Measurements from ENCODE around the gene TMEM270. TPM values are rescaled to one million over a fixed set of nuclear protein-coding genes. Genes with fewer than 3 reads are reported as not detected.
A peak's percentile ranks its signal among the peaks of the same experiment; 100 is the strongest.

TMEM270 gene
- total RNA-seq, 1 donor from 2014 or later = not detected

- no peaks in the 10 kb centered on the region for H3K9me3 Mint-ChIP-seq
- TF ChIP-seq CTCF (conservative IDR thresholded peaks at IDR 0.05) = no peak
- no peak overlapping the region for H3K27ac Mint-ChIP-seq (ENCODE audit: unreplicated experiment)
Observed at GRCh38 chr7:73885433-73885974, 24.5 kb downstream of the TMEM270 start.

GRCh38 chr7:73885975-73886798 is 25.2 kb downstream of the TMEM270 start:
- Mint-ChIP-seq H3K27ac (ENCODE audit: unreplicated experiment) (peak overlapping the region; percentile 57), H3K9me3 (no peaks in the 10 kb centered on the region), H3K4me3 (no peak overlapping the region), H3K27me3 (ENCODE audit: low read depth) (no peaks in the 10 kb centered on the region), H3K36me3 (ENCODE audit: low read depth) (no peaks in the 10 kb centered on the region), H3K4me1 (peaks cover 13% of the 10 kb centered on the region)
- no peak for DNase-seq (ENCODE audit: low read depth, low spot score)
- no peak for TF ChIP-seq CTCF (conservative IDR thresholded peaks at IDR 0.05)

More at GRCh38 chr7:73885433-73885974, 24.5 kb downstream of the TMEM270 start:
- no peak overlapping the region for H3K4me3 Mint-ChIP-seq
- peaks cover 1% of the 10 kb centered on the region for H3K27me3 Mint-ChIP-seq (ENCODE audit: low read depth)
- DNase-seq (ENCODE audit: low read depth, low spot score) = no peak
- no peaks in the 10 kb centered on the region for H3K36me3 Mint-ChIP-seq (ENCODE audit: low read depth)
- H3K4me1 Mint-ChIP-seq = peaks cover 14% of the 10 kb centered on the region

- H3K4me3 Mint-ChIP-seq = no peak overlapping the region
- TF ChIP-seq CTCF (conservative IDR thresholded peaks at IDR 0.05) = no peak
- no peaks in the 10 kb centered on the region for H3K27me3 Mint-ChIP-seq (ENCODE audit: low read depth)
- H3K27ac Mint-ChIP-seq (ENCODE audit: unreplicated experiment) = no peak overlapping the region
- no peak for DNase-seq (ENCODE audit: low read depth, low spot score)
- no peaks in the 10 kb centered on the region for H3K9me3 Mint-ChIP-seq
- no peaks in the 10 kb centered on the region for H3K36me3 Mint-ChIP-seq (ENCODE audit: low read depth)
- peaks cover 13% of the 10 kb centered on the region for H3K4me1 Mint-ChIP-seq
Observed at GRCh38 chr7:73887762-73888161, 26.8 kb downstream of the TMEM270 start.

GRCh38 chr7:73888959-73889358 is 28.0 kb downstream of the TMEM270 start:
- H3K4me3 Mint-ChIP-seq = no peak overlapping the region
- TF ChIP-seq CTCF (conservative IDR thresholded peaks at IDR 0.05) = no peak
- H3K36me3 Mint-ChIP-seq (ENCODE audit: low read depth) = no peaks in the 10 kb centered on the region
- no peak overlapping the region for H3K27ac Mint-ChIP-seq (ENCODE audit: unreplicated experiment)
- DNase-seq (ENCODE audit: low read depth, low spot score) = no peak
- H3K27me3 Mint-ChIP-seq (ENCODE audit: low read depth) = no peaks in the 10 kb centered on the region
- H3K4me1 Mint-ChIP-seq = peaks cover 13% of the 10 kb centered on the region
- H3K9me3 Mint-ChIP-seq = no peaks in the 10 kb centered on the region

- Mint-ChIP-seq H3K36me3 (ENCODE audit: low read depth) (no peaks in the 10 kb centered on the region), H3K4me3 (no peak overlapping the region), H3K4me1 (peaks cover 25% of the 10 kb centered on the region), H3K27ac (ENCODE audit: unreplicated experiment) (no peak overlapping the region), H3K27me3 (ENCODE audit: low read depth) (no peaks in the 10 kb centered on the region), H3K9me3 (no peaks in the 10 kb centered on the region)
- no peak for TF ChIP-seq CTCF (conservative IDR thresholded peaks at IDR 0.05)
- no peak for DNase-seq (ENCODE audit: low read depth, low spot score)
Observed at GRCh38 chr7:73890555-73891147, 29.7 kb downstream of the TMEM270 start.
